Measurements from ENCODE around the gene DVL2.

The DVL2 gene

DNA sequence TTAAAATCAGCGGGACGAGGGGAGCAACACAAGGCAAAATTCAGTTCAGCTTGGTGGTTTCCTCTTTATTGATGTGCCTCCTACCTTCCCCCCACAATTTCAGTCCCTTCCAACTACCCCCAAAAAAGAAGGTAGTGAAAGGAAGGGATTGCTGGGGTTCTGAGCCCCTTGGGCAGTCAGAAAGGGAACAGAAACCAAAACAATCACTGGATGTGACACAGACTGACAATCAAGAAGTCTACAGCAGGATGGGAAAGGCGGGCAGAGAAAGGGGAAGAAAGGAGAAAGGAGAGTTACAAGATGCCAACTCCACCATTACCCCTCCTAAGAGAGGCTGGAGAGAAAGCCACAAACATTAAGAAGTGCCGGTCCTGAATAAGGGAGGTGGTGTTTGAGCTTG is 6.1 kb upstream of the DVL2 start:
- peaks cover 7% of the 10 kb centered on the region; the same call in 1 of the 2 replicates for H3K79me2 ChIP-seq (ENCODE audit: insufficient read depth, low read length)
- H3K36me3 ChIP-seq (ENCODE audit: insufficient read depth, low read length), result peaks cover 54% of the 10 kb centered on the region
- H3F3A ChIP-seq (ENCODE audit: insufficient read depth, low read length), result 0 out of 2 replicates have a peak, but pooled peaks cover 10% of the 10 kb centered on the region
- peak overlapping the region; percentile 98 for H3K9ac ChIP-seq (ENCODE audit: low read length)
- no peaks in the 10 kb centered on the region for H3K9me3 ChIP-seq (ENCODE audit: low read length)
- H3K4me1 ChIP-seq (ENCODE audit: insufficient read depth, low read length, severe bottlenecking), result peaks cover 47% of the 10 kb centered on the region
- H3K9me2 ChIP-seq (ENCODE audit: low read depth, low read length), result no peaks in the 10 kb centered on the region
- H3K27me3 ChIP-seq (ENCODE audit: insufficient read depth, low read length), result no peaks in the 10 kb centered on the region
- H2AFZ ChIP-seq (ENCODE audit: low read length), result no peak overlapping the region
- TF ChIP-seq EZH2 (IDR thresholded peaks at IDR 0.05; ENCODE audit: borderline replicate concordance, low read length) (no peak), CTCF (IDR thresholded peaks at IDR 0.05; ENCODE audit: low read length) (no peak)
- H3K27ac ChIP-seq (ENCODE audit: low read depth, low read length, poor library complexity, severe bottlenecking), result peak overlapping the region; percentile 80
- H4K20me1 ChIP-seq (ENCODE audit: insufficient read depth, low read length), result no peaks in the 10 kb centered on the region
- peak overlapping the region; percentile 98 for H3K4me3 ChIP-seq (ENCODE audit: low read depth, low read length, poor library complexity, severe bottlenecking)
- peak overlapping the region; percentile 94 for H3K4me2 ChIP-seq (ENCODE audit: low read length)

- Histone ChIP-seq H3K9me2 (ENCODE audit: low read depth, low read length) (no peaks in the 10 kb centered on the region), H3K36me3 (ENCODE audit: insufficient read depth, low read length) (peaks cover 54% of the 10 kb centered on the region), H4K20me1 (ENCODE audit: insufficient read depth, low read length) (no peaks in the 10 kb centered on the region), H3K9me3 (ENCODE audit: low read length) (no peaks in the 10 kb centered on the region), H3K79me2 (ENCODE audit: insufficient read depth, low read length) (peaks cover 7% of the 10 kb centered on the region; the same call in 1 of the 2 replicates), H3K4me1 (ENCODE audit: insufficient read depth, low read length, severe bottlenecking) (peaks cover 57% of the 10 kb centered on the region), H3K27ac (ENCODE audit: low read depth, low read length, poor library complexity, severe bottlenecking) (peak within 1 kb of the TSS; percentile 81), H3K9ac (ENCODE audit: low read length) (peak within 1 kb of the TSS; percentile 100), H2AFZ (ENCODE audit: low read length) (no peak within 1 kb of the TSS), H3K4me2 (ENCODE audit: low read length) (peak within 1 kb of the TSS; percentile 94), H3K27me3 (ENCODE audit: insufficient read depth, low read length) (no peaks in the 10 kb centered on the region), H3F3A (ENCODE audit: insufficient read depth, low read length) (0 out of 2 replicates have a peak, but pooled peaks cover 10% of the 10 kb centered on the region), H3K4me3 (ENCODE audit: low read depth, low read length, poor library complexity, severe bottlenecking) (peak within 1 kb of the TSS; percentile 98)
- TF ChIP-seq CTCF (IDR thresholded peaks at IDR 0.05; ENCODE audit: low read length), result no peak
- no peak for TF ChIP-seq EZH2 (IDR thresholded peaks at IDR 0.05; ENCODE audit: borderline replicate concordance, low read length)
These were observed 5.0 kb upstream of the DVL2 start, which contains the start of gene PHF23 for GRCh38 chr17:7239091-7240027. Gene PHF23 (minus strand): TSS chr17:7239457. CDS start chr17:7239279, 178 bp downstream.

GRCh38 chr17:7238420-7239090 is 4.2 kb upstream of the DVL2 start:
- Histone ChIP-seq H4K20me1 (ENCODE audit: insufficient read depth, low read length) (no peaks in the 10 kb centered on the region), H3F3A (ENCODE audit: insufficient read depth, low read length) (0 out of 2 replicates have a peak, but pooled peaks cover 10% of the 10 kb centered on the region), H3K79me2 (ENCODE audit: insufficient read depth, low read length) (peaks cover 11% of the 10 kb centered on the region), H3K36me3 (ENCODE audit: insufficient read depth, low read length) (peaks cover 48% of the 10 kb centered on the region), H3K27me3 (ENCODE audit: insufficient read depth, low read length) (no peaks in the 10 kb centered on the region), H3K4me3 (ENCODE audit: low read depth, low read length, poor library complexity, severe bottlenecking) (peak overlapping the region; percentile 98), H3K4me2 (ENCODE audit: low read length) (peak overlapping the region; percentile 63), H3K9ac (ENCODE audit: low read length) (peak overlapping the region; percentile 100), H3K27ac (ENCODE audit: low read depth, low read length, poor library complexity, severe bottlenecking) (peak overlapping the region; percentile 81), H3K4me1 (ENCODE audit: insufficient read depth, low read length, severe bottlenecking) (peaks cover 57% of the 10 kb centered on the region), H3K9me2 (ENCODE audit: low read depth, low read length) (no peaks in the 10 kb centered on the region), H2AFZ (ENCODE audit: low read length) (no peak overlapping the region), H3K9me3 (ENCODE audit: low read length) (no peaks in the 10 kb centered on the region)
- TF ChIP-seq EZH2 (IDR thresholded peaks at IDR 0.05; ENCODE audit: borderline replicate concordance, low read length) (no peak), CTCF (IDR thresholded peaks at IDR 0.05; ENCODE audit: low read length) (no peak)

Measured in OCI-LY1 (cell line).